Memory B cell (primary cell): ENCODE measurements around the gene DPF1.

Experiments used
- ATAC-seq: fragments of 150-1000 bp; cut with Tn5 transposase; 2 replicates; pipeline ENCODE4 v1.10.0; 2021; ENCODE audit warnings: low read depth, mild to moderate bottlenecking, moderate library complexity
- DNase-seq, 2 donors: peaks; one replicate each; pipeline ENCODE4 v3.0.0; 2022; ENCODE audit warnings: low spot score in 2 of 2
- H3K27ac Mint-ChIP-seq: one replicate; pipeline ENCODE4 v1.8.0; 2022; ENCODE audit warnings: mild to moderate bottlenecking, moderate library complexity, mixed read lengths
- H3K27me3 Mint-ChIP-seq: one replicate; pipeline ENCODE4 v1.8.0; 2022; ENCODE audit warnings: mixed read lengths
- H3K36me3 Mint-ChIP-seq: one replicate; pipeline ENCODE4 v1.8.0; 2022; ENCODE audit warnings: mild to moderate bottlenecking, mixed read lengths
- H3K4me1 Mint-ChIP-seq: one replicate; pipeline ENCODE4 v1.8.0; 2022; ENCODE audit warnings: mixed read lengths
- H3K4me3 Mint-ChIP-seq: one replicate; pipeline ENCODE4 v1.8.0; 2022; ENCODE audit warnings: mild to moderate bottlenecking, moderate library complexity, mixed read lengths
- H3K9me3 Mint-ChIP-seq: one replicate; pipeline ENCODE4 v1.8.0; 2022; ENCODE audit warnings: mixed read lengths

Gene DPF1

GRCh38 chr19:38190793-38191192, 33.2 kb downstream of the DPF1 start:
- Mint-ChIP-seq H3K36me3 (peaks cover 30% of the 10 kb centered on the region), H3K27me3 (no peaks in the 10 kb centered on the region), H3K4me1 (peaks cover 5% of the 10 kb centered on the region)

GRCh38 chr19:38190061-38190460, 34.0 kb downstream of the DPF1 start:
- Mint-ChIP-seq H3K27ac (no peak overlapping the region), H3K4me1 (peaks cover 6% of the 10 kb centered on the region), H3K27me3 (no peaks in the 10 kb centered on the region), H3K9me3 (no peaks in the 10 kb centered on the region), H3K4me3 (no peak overlapping the region), H3K36me3 (peaks cover 27% of the 10 kb centered on the region)
- ATAC-seq (no peak), DNase-seq (no peak)

More at GRCh38 chr19:38190793-38191192, 33.2 kb downstream of the DPF1 start:
- ATAC-seq (no peak), DNase-seq (no peak)
- Mint-ChIP-seq H3K4me3 (no peak overlapping the region), H3K27ac (no peak overlapping the region), H3K9me3 (no peaks in the 10 kb centered on the region)

DNA sequence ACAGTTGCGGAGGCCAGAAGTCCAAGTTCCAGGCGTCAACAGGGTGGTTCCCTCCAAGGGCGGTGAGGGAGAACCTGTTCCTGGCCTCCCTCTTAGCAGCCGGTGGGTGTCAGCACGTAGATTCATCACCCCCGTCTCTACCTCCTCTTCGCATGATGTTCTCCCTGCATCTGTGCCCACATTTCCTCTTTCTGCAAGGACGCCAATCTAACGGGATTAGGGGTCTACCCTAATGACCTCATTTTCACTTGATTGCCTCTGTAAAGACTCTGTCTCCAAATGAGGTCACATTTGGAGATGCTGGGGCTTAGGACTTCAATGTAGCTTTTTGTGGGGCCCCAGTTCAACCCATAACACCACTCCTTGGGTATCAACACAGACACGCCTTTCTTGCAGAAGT, 38.5 kb downstream of the DPF1 start:
- Mint-ChIP-seq H3K27me3 (no peaks in the 10 kb centered on the region), H3K4me1 (peaks cover 8% of the 10 kb centered on the region), H3K36me3 (peaks cover 40% of the 10 kb centered on the region), H3K9me3 (no peaks in the 10 kb centered on the region), H3K27ac (peak overlapping the region; percentile 28), H3K4me3 (no peak overlapping the region)
- DNase-seq: no peak
- ATAC-seq: no peak

DNA sequence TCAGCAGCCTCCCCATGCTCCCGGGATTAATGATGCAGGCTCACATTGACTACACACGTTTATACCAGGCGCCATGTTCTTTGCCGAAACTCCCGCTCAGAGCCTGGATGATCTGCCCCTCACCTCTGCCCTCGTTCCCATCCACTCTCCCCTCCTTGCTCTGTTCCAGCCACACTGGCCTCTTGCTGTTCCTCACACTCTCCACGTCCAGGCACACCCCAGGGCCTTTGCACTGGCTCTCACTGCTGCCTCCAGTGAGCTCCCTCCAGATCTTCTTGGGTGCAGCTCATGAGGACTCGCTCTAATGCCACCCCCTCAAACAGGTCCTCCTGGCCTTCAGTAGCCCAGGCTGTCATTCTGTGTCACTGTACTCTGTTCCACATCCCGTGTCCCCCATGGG, 39.2 kb downstream of the DPF1 start:
- no peaks in the 10 kb centered on the region for H3K27me3 Mint-ChIP-seq
- peaks cover 8% of the 10 kb centered on the region for H3K4me1 Mint-ChIP-seq
- no peak overlapping the region for H3K27ac Mint-ChIP-seq
- no peak overlapping the region for H3K4me3 Mint-ChIP-seq
- H3K36me3 Mint-ChIP-seq: peaks cover 41% of the 10 kb centered on the region
- DNase-seq (no peak), ATAC-seq (no peak)
- H3K9me3 Mint-ChIP-seq: no peaks in the 10 kb centered on the region

DNA sequence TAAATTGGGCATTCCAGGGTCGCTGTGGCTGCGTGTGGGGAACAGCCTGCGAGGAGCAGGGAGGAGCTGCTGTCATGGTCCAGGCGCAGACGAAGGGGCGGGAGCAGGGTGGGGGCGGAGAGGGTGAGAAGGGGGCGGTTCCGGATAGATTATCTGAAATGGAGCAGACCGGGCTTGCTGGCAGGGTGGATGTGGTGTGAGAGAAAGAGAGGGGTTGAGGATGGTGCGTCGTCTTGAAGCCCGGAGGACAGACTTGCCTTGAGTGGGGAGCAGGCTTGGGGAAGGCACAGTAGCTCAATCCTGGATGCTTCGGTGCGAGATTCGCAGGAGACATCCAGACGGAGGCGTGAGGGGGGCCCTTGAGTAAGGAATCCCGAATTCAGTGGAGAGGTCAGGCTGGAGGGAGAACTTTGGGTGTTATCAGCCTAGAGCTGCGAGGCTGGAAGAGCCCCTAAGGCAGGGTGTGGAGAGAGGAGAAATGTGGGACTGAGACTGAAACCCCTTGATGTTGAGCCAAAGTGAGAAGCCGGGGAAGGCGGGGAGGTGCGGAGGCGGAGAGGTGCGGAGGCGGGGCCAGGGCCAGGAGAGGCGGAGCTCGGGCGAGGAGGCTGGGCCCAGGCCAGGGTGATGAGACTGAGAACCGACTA, 40.6 kb downstream of the DPF1 start:
- ATAC-seq (no peak), DNase-seq (no peak)
- Mint-ChIP-seq H3K4me3 (no peak overlapping the region), H3K27ac (peak overlapping the region; percentile 25), H3K4me1 (peaks cover 7% of the 10 kb centered on the region), H3K9me3 (peaks cover 1% of the 10 kb centered on the region), H3K36me3 (peaks cover 44% of the 10 kb centered on the region), H3K27me3 (no peaks in the 10 kb centered on the region)

DNA sequence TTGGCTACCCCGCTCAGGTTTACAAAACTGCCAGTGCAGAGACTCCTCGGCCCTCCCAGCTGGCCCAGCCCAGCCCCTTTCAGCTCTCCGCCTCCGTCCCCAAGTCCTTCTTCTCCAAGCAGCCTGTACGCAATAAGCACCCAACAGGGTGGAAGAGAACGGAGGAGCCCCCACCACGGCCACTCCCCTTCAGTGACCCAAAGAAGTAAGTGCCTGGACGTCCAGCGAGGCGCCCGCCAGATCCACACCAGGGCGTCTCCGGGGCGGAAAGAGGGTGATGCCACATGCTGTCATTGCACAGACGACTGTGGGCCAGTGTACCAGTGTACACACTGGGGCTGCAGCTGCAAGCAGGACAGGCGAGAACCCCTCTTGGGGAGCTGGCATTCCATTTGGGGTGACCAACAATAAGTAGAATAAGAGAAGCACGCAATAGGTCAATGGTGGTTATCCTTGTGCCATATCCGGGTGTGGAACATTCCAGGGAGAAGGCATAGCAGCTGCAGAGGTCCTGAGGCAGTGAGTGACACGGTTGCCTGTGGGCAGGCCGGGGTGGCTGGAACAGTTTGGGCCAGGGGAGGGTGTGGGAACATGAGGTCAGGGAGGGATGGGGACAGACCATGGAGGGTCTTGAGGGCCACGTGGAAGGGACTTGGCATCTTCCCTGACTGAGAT, 41.3 kb downstream of the DPF1 start:
- no peak overlapping the region for H3K27ac Mint-ChIP-seq
- H3K9me3 Mint-ChIP-seq: peaks cover 1% of the 10 kb centered on the region
- no peaks in the 10 kb centered on the region for H3K27me3 Mint-ChIP-seq
- DNase-seq (no peak), ATAC-seq (no peak)
- peaks cover 7% of the 10 kb centered on the region for H3K4me1 Mint-ChIP-seq
- no peak overlapping the region for H3K4me3 Mint-ChIP-seq
- peaks cover 48% of the 10 kb centered on the region for H3K36me3 Mint-ChIP-seq

- DNase-seq: no peak
- Mint-ChIP-seq H3K9me3 (peaks cover 1% of the 10 kb centered on the region), H3K27me3 (no peaks in the 10 kb centered on the region), H3K27ac (no peak overlapping the region), H3K36me3 (peaks cover 49% of the 10 kb centered on the region), H3K4me1 (peaks cover 2% of the 10 kb centered on the region), H3K4me3 (no peak overlapping the region)
- ATAC-seq: no peak
These were observed 44.0 kb downstream of the DPF1 start for GRCh38 chr19:38180071-38180470.

- Mint-ChIP-seq H3K27me3 (no peaks in the 10 kb centered on the region), H3K36me3 (peaks cover 45% of the 10 kb centered on the region), H3K4me1 (no peaks in the 10 kb centered on the region), H3K4me3 (no peak overlapping the region), H3K27ac (no peak overlapping the region), H3K9me3 (peaks cover 1% of the 10 kb centered on the region)
- DNase-seq (no peak), ATAC-seq (no peak)
These were observed 48.6 kb downstream of the DPF1 start for GRCh38 chr19:38175422-38175821.

- no peak for ATAC-seq
- DNase-seq: no peak
- H3K9me3 Mint-ChIP-seq: no peaks in the 10 kb centered on the region
- H3K27ac Mint-ChIP-seq: no peak overlapping the region
- H3K4me3 Mint-ChIP-seq: no peak overlapping the region
- H3K4me1 Mint-ChIP-seq: no peaks in the 10 kb centered on the region
- no peaks in the 10 kb centered on the region for H3K27me3 Mint-ChIP-seq
- peaks cover 40% of the 10 kb centered on the region for H3K36me3 Mint-ChIP-seq
These were observed 50.6 kb downstream of the DPF1 start for GRCh38 chr19:38173291-38174041.

- H3K36me3 Mint-ChIP-seq: peaks cover 39% of the 10 kb centered on the region
- H3K27me3 Mint-ChIP-seq: no peaks in the 10 kb centered on the region
- H3K9me3 Mint-ChIP-seq: no peaks in the 10 kb centered on the region
- ATAC-seq (no peak), DNase-seq (no peak)
- no peaks in the 10 kb centered on the region for H3K4me1 Mint-ChIP-seq
- H3K4me3 Mint-ChIP-seq: no peak overlapping the region
- no peak overlapping the region for H3K27ac Mint-ChIP-seq
These were observed 52.0 kb downstream of the DPF1 start for GRCh38 chr19:38172001-38172400.

GRCh38 chr19:38170334-38170733, 53.7 kb downstream of the DPF1 start:
- DNase-seq (no peak), ATAC-seq (no peak)
- Mint-ChIP-seq H3K4me1 (no peaks in the 10 kb centered on the region), H3K36me3 (peaks cover 48% of the 10 kb centered on the region), H3K27ac (no peak overlapping the region), H3K9me3 (no peaks in the 10 kb centered on the region), H3K4me3 (no peak overlapping the region), H3K27me3 (no peaks in the 10 kb centered on the region)

DNA sequence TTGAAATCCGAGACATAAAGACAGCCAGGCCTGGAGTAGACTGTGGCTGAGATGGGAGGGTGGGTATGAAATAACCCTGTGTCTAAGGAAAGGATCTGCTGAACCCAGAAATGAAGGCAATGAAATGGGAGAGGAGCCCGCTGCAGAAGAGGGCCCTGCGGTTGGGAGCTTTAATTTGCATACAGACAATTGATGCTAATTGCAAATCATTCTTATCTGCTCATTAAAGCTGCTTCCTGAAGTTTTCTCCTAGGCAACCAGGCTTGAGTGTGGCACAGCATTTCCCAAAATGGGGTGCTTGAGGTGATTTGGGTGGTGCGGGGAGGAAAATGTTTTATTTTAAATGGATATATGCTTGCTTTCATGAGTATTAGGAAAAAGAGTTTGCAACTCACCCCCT, 55.4 kb downstream of the DPF1 start:
- peaks cover 47% of the 10 kb centered on the region for H3K36me3 Mint-ChIP-seq
- H3K4me1 Mint-ChIP-seq: no peaks in the 10 kb centered on the region
- no peak for DNase-seq
- no peak for ATAC-seq
- H3K27ac Mint-ChIP-seq: no peak overlapping the region
- no peaks in the 10 kb centered on the region for H3K9me3 Mint-ChIP-seq
- H3K27me3 Mint-ChIP-seq: no peaks in the 10 kb centered on the region
- no peak overlapping the region for H3K4me3 Mint-ChIP-seq

- Mint-ChIP-seq H3K4me3 (no peak overlapping the region), H3K27ac (no peak overlapping the region), H3K9me3 (no peaks in the 10 kb centered on the region), H3K27me3 (no peaks in the 10 kb centered on the region), H3K4me1 (no peaks in the 10 kb centered on the region), H3K36me3 (peaks cover 57% of the 10 kb centered on the region)
- ATAC-seq (no peak), DNase-seq (no peak)
These were observed 58.7 kb downstream of the DPF1 start for GRCh38 chr19:38165335-38165734.

DNA sequence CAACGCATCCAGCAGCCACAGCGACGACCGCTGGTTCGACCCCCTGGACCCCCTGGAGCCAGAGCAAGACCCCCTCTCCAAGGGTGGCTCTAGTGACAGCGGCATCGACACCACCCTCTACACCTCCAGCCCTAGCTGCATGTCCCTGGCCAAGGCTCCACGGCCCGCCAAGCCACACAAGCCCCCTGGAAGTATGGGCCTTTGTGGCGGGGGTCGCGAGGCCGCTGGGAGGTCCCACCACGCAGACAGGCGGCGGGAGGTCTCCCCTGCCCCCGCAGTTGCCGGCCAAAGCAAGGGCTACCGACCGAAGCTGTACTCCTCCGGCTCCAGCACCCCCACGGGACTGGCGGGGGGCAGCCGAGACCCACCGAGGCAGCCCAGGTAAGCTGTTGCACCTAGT, 59.5 kb downstream of the DPF1 start:
- Mint-ChIP-seq H3K27ac (no peak overlapping the region), H3K4me3 (no peak overlapping the region), H3K27me3 (no peaks in the 10 kb centered on the region), H3K36me3 (peaks cover 55% of the 10 kb centered on the region), H3K9me3 (no peaks in the 10 kb centered on the region), H3K4me1 (no peaks in the 10 kb centered on the region)
- DNase-seq (no peak), ATAC-seq (no peak)
